ENCODE results near the gene GNG7. TPM values are rescaled to one million over a fixed set of nuclear protein-coding genes. Genes with fewer than 3 reads are reported as not detected.
A peak's percentile ranks its signal among the peaks of the same experiment; 100 is the strongest.

The GNG7 gene
- total RNA-seq, 2 donors from 2014 or later = 5.7 to 12.9 TPM

- Histone ChIP-seq H3K36me3 (replicated peaks in 1 of 2; ENCODE audit: insufficient read depth in 1 of 2, low read depth in 2 of 2) (no peaks in the 10 kb centered on the region), H3K27ac (no peak overlapping the region), H3K4me3 (no peak overlapping the region), H3K4me1 (no peaks in the 10 kb centered on the region), H3K9me3 (no peaks in the 10 kb centered on the region), H3K27me3 (no peaks in the 10 kb centered on the region)
- intact Hi-C loops (cut with DNase I) = no loop called here
- ATAC-seq (no peak), DNase-seq (no peak)
- 69 to 89% methylated on average over 4 to 12 of the region's 14 CpGs for WGBS, 2 donors
- no peak for TF ChIP-seq POLR2A (IDR thresholded peaks at IDR 0.05)
- no peak for TF ChIP-seq CTCF (IDR thresholded peaks at IDR 0.05)
Measured at GRCh38 chr19:2527171-2527570, 175.3 kb downstream of the GNG7 start.

- no peak for ATAC-seq
- H3K4me1 ChIP-seq = no peaks in the 10 kb centered on the region
- 84 to 87% methylated on average over 41 to 43 of the region's 45 CpGs for WGBS, 2 donors
- no peak overlapping the region for H3K4me3 ChIP-seq
- no peak overlapping the region for H3K27ac ChIP-seq
- intact Hi-C loops (cut with DNase I) = no loop called here
- H3K27me3 ChIP-seq = no peaks in the 10 kb centered on the region
- no peaks in the 10 kb centered on the region for H3K36me3 ChIP-seq (replicated peaks in 1 of 2; ENCODE audit: insufficient read depth in 1 of 2, low read depth in 2 of 2)
- no peaks in the 10 kb centered on the region for H3K9me3 ChIP-seq
- TF ChIP-seq CTCF (IDR thresholded peaks at IDR 0.05) (no peak), POLR2A (IDR thresholded peaks at IDR 0.05) (no peak)
- no peak for DNase-seq
Measured at GRCh38 chr19:2524840-2525723, 177.4 kb downstream of the GNG7 start.

- H3K4me1 ChIP-seq = no peaks in the 10 kb centered on the region
- no peak for ATAC-seq
- peak in 1 of 7 experiments; percentile 51 for TF ChIP-seq CTCF (IDR thresholded peaks at IDR 0.05)
- no peak for TF ChIP-seq POLR2A (IDR thresholded peaks at IDR 0.05)
- H3K27me3 ChIP-seq = no peaks in the 10 kb centered on the region
- no peak overlapping the region for H3K4me3 ChIP-seq
- H3K9me3 ChIP-seq = no peaks in the 10 kb centered on the region
- H3K36me3 ChIP-seq (replicated peaks in 1 of 2; ENCODE audit: insufficient read depth in 1 of 2, low read depth in 2 of 2) = no peaks in the 10 kb centered on the region
- no peak for DNase-seq
- intact Hi-C loops (cut with DNase I) = no loop called here
- H3K27ac ChIP-seq = no peak overlapping the region
- 90 to 92% methylated on average over 15 to 16 of the region's 16 CpGs for WGBS, 2 donors
Measured at GRCh38 chr19:2524361-2524839, 178.1 kb downstream of the GNG7 start.

GRCh38 chr19:2523630-2524311 is 178.7 kb downstream of the GNG7 start:
- WGBS, 2 donors = 80% methylated on average over 14 to 20 of the region's 20 CpGs
- Histone ChIP-seq H3K4me1 (no peaks in the 10 kb centered on the region), H3K27ac (no peak overlapping the region), H3K27me3 (no peaks in the 10 kb centered on the region), H3K36me3 (replicated peaks in 1 of 2; ENCODE audit: insufficient read depth in 1 of 2, low read depth in 2 of 2) (no peaks in the 10 kb centered on the region), H3K4me3 (no peak overlapping the region), H3K9me3 (no peaks in the 10 kb centered on the region)
- TF ChIP-seq CTCF (IDR thresholded peaks at IDR 0.05) = no peak
- TF ChIP-seq POLR2A (IDR thresholded peaks at IDR 0.05) = no peak
- ATAC-seq = no peak
- intact Hi-C loops (cut with DNase I) = no loop called here
- no peak for DNase-seq
